Activated CD4-positive, CD25-positive, alpha-beta regulatory T cell (primary cell): ENCODE measurements around the gene RPS14.
A peak's percentile ranks its signal among the peaks of the same experiment; 100 is the strongest.
"Not testable (repeated sequence)": the region's sequence is repeated elsewhere in the genome, so short reads cannot be mapped to it uniquely, and the experiment has no call there.

Experiments
- DNase-seq, 4 experiments: peaks; one replicate each; lab custom pipeline; 2025; lab: John Stamatoyannopoulos, UW

The RPS14 gene

GRCh38 chr5:150479416-150479815, 29.9 kb upstream of the RPS14 start:
- no peak for DNase-seq

DNA sequence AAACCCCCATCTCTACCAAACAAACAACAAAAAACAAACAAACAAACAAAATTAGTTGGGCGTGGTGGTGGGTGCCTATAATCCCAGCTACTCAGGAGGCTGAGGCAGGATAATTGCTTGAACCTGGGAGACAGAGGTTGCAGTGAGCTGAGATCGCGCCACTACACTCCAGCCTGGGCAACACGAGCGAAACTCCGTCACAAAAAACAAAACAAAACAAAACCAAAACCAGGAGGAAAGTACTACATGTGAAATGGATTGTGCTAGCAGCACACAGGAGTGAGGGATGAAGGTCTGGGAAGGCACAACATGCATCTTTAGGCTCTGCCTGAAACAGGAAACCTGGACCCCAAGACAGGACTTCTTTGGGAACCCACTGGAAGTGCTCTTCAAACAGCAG, 27.0 kb upstream of the RPS14 start:
- not testable (repeated sequence) for DNase-seq

DNA sequence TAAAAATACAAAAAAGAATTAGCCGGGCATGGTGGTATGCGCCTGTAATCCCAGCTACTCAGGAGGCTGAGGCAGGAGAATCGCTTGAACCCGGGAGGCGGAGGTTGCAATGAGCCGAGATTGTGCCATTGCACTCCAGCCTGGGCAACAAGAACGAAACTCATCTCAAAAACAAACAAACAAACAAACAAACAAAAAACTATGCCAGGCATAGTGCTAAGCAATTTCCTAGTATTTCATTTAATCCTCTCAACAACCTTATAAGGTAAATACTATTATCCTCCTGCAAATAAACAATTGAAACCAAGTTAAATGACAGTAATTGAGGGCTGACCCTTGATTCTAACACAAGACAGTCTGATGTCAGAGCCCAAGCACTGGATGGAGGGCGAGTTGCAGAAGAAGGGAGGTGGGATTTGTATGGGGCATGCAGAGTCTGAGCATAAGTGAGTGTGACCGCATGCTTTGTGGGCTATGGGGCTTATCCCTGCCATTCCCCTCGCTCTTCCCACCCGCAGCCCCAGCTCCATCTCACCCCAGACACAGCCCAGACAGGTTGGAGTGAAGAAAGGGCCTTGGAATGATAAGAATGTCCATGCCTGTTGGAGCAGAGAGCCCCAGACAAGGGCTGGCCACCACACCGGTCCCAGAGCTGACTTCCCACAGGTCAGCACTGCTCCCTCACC, 24.3 kb upstream of the RPS14 start:
- DNase-seq: no peak

DNA sequence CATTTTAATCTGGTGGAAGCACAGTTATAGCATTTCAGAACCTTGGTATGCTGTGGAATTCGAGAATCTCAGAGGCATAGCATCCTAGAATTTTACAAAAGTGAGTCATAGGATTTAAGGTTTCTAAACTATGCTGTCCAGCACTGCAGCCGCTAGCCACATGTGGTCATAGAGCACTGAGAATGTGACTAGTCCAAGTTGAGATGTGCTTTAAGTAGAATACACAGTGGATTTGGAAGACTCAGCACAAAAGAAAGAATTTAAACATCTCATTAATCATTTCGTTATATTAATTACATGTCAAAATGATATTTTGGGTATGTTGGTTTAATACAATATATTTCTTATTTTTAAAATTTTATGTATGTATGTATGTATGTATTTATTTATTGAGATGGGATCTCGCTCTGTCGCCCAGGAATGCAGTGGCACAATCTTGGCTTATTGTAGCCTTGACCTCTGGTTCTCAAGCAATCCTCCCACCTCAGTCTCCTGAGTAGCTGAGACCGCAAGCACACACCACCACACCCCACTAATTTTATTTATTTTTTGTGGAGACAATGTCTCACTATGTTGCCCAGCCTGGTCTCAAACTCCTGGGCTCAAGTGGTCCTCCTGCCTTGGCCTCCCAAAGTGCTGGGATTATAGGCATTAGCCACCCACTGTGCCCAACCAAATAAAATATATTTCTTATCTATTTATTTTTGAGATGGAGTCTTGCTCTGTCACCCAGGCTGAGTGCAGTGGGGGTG, 20.4 kb upstream of the RPS14 start:
- DNase-seq: no peak

DNA sequence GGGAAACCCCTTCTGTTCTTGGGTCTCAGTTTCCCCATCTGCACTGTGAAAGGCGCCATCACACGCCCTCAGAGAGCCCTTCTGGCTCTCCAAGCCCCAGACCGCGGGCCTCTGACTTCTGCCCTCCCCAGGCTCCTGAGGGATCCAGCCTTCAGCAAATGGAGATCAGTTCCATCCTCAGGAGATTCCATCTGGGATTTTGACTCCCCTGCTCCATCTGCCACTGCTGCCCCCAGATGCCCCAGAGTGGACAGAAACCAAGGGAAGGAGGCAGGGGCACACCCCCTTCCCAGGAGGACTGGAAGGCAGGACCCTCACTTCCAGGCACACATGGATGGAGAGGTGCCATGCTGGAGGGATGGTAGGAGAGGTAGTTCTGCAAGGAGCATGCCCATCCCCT, 18.7 kb upstream of the RPS14 start:
- no peak for DNase-seq

GRCh38 chr5:150465927-150466326, 16.4 kb upstream of the RPS14 start:
- DNase-seq: no peak

- DNase-seq: no peak
These were observed 15.0 kb upstream of the RPS14 start for GRCh38 chr5:150464554-150465012.

DNA sequence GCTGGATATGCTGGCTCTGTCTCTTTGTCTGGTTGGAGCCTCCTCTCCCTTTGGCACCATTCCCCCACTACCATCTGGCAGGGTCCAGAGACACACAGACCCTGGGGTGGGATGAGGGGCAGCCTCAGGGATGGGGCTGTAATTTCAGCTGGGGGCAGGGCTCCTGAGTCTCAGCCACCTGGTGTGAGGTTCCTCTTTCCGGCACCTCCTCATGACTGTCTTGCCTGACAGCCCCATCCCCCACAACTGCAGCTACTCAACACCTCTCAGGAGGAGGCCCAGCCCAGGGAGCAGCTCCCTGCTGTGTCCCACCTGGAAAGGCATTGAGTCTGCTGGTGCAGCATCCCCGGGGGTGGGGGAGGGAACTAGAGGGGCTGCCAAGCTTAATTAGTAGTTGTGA, 11.7 kb upstream of the RPS14 start:
- no peak for DNase-seq

DNA sequence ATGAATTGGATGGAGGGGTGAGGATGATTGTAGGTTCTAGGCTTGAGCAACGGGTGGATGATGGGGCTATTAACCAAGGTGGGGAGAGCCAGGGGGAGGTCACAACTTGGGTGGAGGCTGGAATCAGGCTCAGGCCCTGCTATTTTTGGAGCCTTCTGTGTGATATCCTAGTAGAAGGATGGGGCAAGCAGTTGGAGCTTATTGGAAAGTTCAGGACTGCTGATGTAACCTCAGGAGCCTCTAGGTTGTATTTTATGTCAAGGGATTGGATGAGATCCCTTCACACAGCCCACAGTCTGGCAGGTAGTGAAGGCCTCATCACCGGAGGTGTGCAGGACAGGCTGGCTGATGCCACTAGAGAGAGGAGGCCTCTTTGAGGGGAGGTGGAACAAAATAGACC, 11.2 kb upstream of the RPS14 start:
- DNase-seq: no peak

GRCh38 chr5:150458802-150459557, 9.4 kb upstream of the RPS14 start:
- peak; percentile 66 to 85 (median 80) for DNase-seq

- no peak for DNase-seq
These were observed 8.2 kb upstream of the RPS14 start for GRCh38 chr5:150457562-150458240.

- no peak for DNase-seq
These were observed 7.6 kb upstream of the RPS14 start for GRCh38 chr5:150457121-150457520.

DNA sequence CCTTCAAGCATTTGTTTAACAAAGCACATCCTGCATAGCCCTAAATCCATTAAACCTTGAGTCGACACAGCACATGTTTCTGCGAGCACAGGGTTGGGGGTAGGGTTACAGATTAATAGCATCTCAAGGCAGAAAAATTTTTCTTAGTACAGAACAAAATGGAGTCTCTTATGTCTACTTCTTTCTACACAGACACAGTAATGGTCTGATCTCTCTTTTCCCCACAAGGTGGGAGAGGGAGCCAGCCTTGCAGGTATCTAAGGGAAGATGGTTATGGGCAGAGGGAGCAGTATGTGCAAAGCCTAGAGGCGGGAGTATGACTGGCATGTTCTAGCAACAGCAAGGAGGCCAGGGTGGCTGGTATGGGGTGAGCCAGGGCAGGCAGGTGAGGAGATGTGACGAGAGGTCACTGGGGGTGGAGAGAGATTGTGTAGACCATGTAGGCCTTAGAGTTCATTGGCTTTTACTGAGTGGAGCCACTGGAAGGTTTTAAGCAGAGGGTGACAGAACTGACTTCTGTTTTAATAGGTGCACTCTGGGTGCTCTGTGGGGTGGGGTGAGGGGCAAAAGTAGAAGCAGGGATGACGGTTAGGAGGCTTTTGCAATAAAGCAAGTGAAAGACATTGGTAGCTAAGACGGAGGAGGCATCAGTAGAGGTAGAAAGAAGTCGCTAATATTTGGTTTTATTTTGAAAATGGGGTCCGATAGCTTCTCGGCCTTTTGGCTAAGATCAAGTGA, 5.1 kb upstream of the RPS14 start:
- no peak for DNase-seq

- DNase-seq: not testable (repeated sequence)
These were observed 4.5 kb upstream of the RPS14 start for GRCh38 chr5:150454027-150454426.

- DNase-seq: no peak
These were observed 3.4 kb upstream of the RPS14 start for GRCh38 chr5:150452914-150453313.

DNA sequence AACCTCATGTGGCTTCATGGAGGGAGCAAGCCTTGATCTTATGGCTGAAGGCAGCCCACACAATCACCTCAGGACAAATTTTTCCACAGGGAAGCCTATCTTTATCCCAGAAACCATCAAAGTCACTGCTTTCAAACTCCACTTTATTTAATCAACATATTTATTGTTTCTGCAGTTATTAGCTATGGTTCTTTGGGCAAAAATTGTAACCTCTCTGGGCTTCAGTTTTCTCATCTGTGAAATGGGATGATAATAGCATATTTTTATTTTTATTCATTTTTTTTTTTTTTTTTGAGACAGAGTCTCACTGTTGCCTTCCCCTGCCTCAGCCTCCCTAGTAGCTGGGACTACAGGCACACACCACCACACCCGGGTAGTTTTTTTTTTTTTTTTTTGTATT, 2.1 kb upstream of the RPS14 start:
- no peak for DNase-seq

DNA sequence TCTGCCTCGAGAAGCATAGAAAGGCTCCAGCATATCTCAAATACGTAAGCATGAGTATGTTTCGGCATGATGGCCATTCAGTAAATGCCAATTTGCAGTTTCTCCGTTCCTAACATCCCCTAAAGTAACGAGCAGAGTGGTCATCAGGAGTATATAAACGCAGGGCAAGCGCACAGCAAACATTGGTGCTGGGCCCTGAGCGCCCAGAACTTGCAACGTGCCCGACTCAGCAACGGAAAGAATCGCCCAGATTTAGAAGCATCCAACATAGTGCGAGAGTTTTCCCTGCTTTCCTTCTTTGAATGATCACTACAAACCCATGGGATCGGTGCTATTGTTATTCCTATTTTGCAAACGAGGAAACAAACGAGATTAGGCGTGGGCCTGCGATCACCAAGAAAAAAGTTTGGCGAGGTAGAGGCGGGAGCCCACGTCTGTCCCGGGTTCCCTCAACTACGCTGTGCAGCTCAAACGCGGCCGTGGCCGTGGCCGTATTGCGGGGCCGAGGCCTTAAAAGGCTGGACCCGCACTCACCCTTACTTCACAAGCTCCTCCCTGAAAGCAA, 505 bp downstream of the RPS14 start:
- DNase-seq: no peak

DNA sequence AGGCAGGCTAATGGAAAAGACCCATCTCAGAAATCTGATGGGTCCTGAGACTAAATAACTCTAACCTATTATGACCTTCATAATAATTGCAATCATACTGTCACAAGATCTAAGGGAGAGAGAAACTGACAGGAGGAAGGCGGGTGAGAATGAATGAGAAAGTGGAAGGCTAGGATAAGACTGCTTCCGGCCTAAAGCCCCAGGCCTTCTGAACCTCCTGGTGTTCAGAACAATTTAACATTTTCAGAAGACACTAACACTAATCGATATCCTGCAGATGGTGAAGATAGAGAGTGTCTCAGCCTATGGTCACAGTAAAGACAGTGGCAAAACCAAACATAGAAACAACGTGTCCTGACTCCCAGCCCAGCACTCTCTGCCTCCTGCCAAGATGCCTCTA, 1.2 kb downstream of the RPS14 start:
- DNase-seq: no peak

GRCh38 chr5:150447188-150447587, 2.4 kb downstream of the RPS14 start:
- DNase-seq: no peak

DNA sequence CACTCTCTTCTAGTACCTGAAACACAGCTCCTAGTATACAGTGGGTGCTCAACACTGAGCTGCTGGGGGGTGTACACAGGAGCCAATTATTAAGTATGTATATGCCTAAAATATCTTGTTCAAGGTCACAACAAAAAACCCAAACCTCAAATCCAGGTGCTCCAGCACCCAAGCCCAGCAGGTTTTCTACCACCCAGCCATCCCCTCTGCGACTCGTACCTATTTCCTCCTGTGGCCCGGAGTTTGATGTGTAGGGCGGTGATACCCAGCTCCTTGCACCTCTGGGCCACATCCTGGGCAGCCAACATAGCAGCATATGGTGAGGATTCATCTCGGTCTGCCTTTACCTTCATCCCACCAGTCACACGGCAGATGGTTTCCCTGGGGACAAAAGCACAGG, 3.0 kb downstream of the RPS14 start:
- DNase-seq: no peak

- DNase-seq: no peak
These were observed 3.5 kb downstream of the RPS14 start for GRCh38 chr5:150446088-150446487.
